ENCODE measurements around the gene RAET1E. TPM values are rescaled to one million over a fixed set of nuclear protein-coding genes. Genes with fewer than 3 reads are reported as not detected.
"Not testable (repeated sequence)": the region's sequence is repeated elsewhere in the genome, so short reads cannot be mapped to it uniquely, and the experiment has no call there.

The RAET1E gene
- total RNA-seq, 1 donor from 2014 or later, result 0.13 TPM

- DNase-seq (ENCODE audit: low read depth in 2 of 2), result peak in 1 of 2 donors; percentile 12
Measured at GRCh38 chr6:149929422-149929821, 31.5 kb upstream of the RAET1E start.

- not testable (repeated sequence) for DNase-seq (ENCODE audit: low read depth in 2 of 2)
Measured at GRCh38 chr6:149927025-149927424, 29.1 kb upstream of the RAET1E start.

DNA sequence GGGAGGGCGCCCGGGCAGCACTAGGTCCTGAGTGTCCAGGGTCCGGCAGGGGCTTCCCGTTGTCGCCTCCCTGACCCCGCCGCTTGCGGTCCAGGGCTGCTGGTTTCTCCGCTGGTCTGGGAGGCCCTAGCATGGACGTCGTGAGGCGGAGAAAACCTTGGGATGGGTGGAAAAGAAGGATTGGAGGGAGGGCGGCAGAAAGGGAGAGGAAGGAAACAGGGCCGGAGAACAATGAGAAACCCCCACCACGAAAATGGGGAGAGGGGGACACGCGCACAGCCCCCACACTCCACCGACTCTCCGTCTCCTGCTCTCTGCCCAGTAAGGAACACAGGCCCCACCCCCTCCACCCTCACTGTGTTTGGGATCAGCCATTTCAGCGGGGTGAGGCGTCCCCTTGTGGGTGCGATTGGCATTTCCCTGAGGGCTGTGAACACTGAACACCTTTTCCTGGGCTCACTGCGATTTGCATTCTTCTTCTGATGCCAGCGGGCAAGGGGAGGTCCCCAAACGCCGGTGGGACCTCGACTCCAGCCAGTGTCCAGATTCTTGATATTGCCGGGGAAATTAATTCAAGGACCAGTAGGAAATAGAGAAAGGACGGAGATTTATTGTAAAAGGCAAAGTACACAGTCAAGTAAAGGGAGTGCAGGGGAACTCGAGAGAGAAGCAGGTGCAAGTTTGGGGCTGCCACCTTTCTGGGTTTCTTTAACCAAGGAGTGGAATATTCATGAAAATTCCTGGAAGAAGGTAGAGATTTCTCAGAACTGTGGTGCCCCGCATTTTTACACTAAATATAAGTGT lies 28.3 kb upstream of the RAET1E start:
- peak; percentile 43 to 76 for DNase-seq (ENCODE audit: low read depth in 2 of 2)

DNA sequence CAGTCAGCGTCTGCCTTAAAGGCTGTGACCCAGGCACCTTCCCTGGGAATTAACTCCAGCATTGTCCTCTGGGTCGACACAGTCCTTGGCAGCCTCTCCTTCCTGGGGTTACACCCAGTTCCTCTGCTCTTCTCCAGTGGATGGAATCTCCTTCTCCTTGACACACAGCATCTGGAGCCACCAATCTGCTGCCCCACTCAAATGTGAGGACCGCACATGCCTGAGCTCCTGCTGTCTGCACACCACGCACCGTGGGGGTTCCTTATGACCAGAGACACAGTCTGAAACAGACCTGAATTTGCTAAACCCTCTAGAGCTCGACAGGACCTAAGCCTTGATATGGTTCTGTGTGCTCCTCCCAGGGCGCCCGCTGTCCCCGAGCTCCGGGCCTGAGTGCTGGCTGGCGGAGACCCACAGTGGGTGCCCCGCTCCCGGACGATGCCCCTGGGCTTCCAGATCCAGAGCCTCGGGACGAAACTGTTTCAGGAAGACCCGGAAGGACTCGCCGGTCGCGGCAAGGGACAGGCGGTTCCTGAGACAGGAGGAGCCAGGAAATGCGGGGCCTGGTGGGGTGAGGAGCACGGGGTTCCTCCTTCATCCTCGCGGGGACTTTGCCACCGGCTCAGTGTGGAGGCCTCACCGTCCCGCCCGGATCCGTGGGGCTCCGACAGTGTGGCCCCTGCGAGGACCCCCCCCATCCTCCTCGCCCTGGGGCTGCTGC lies 27.5 kb upstream of the RAET1E start:
- DNase-seq (ENCODE audit: low read depth in 2 of 2), result peak in 1 of 2 donors; percentile 16

DNA sequence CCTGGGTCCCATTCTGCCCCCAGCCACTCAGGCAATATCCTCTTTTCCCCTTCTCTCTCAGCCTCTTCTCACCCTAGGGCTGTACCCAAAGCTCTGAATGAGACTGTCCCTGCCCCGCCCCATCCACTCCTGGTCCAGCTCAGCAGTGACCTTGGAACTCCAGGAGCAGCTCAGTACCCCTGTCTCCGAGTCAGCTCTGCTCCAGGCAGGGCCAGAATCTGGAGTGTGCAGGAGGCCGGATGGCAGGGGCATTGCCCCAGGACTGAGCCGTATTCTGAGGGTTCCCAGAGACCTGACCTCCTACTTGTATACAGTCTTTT lies 27.0 kb upstream of the RAET1E start:
- no peak for DNase-seq (ENCODE audit: low read depth in 2 of 2)

GRCh38 chr6:149924206-149924932 lies 26.5 kb upstream of the RAET1E start:
- DNase-seq (ENCODE audit: low read depth in 2 of 2), result no peak

GRCh38 chr6:149923327-149923986 lies 25.5 kb upstream of the RAET1E start:
- no peak for DNase-seq (ENCODE audit: low read depth in 2 of 2)

- DNase-seq (ENCODE audit: low read depth in 2 of 2), result peak; percentile 77 to 95
Measured at GRCh38 chr6:149922642-149923326, 24.9 kb upstream of the RAET1E start, which contains the start of gene RAET1G. Gene RAET1G (minus strand): TSS chr6:149923121. CDS start chr6:149923010, 111 bp downstream.

- DNase-seq (ENCODE audit: low read depth in 2 of 2), result not testable (repeated sequence)
Measured at GRCh38 chr6:149922091-149922490, 24.2 kb upstream of the RAET1E start.

GRCh38 chr6:149921361-149921760 lies 23.4 kb upstream of the RAET1E start:
- DNase-seq (ENCODE audit: low read depth in 2 of 2), result no peak

DNA sequence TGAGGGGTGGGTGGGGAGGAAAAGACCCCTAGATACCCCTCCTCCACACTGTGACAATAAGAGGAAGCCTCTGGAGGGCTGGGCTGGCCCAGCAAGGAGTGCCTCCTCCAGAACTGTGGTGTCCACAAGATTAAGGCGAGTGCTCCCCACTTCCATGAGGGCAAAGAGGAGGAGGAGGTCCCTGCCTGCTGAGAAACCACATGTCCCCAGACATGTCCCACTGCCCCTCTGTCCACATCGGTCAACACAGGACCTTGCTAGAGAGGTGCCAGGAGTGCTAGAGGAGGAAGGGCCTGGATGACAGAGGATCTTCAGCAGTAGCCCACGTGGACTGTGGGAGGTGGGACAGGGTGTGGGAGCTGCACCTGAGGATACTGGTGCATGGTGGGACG lies 21.9 kb upstream of the RAET1E start:
- DNase-seq (ENCODE audit: low read depth in 2 of 2), result no peak

GRCh38 chr6:149919126-149919833 lies 21.4 kb upstream of the RAET1E start:
- not testable (repeated sequence) for DNase-seq (ENCODE audit: low read depth in 2 of 2)

DNA sequence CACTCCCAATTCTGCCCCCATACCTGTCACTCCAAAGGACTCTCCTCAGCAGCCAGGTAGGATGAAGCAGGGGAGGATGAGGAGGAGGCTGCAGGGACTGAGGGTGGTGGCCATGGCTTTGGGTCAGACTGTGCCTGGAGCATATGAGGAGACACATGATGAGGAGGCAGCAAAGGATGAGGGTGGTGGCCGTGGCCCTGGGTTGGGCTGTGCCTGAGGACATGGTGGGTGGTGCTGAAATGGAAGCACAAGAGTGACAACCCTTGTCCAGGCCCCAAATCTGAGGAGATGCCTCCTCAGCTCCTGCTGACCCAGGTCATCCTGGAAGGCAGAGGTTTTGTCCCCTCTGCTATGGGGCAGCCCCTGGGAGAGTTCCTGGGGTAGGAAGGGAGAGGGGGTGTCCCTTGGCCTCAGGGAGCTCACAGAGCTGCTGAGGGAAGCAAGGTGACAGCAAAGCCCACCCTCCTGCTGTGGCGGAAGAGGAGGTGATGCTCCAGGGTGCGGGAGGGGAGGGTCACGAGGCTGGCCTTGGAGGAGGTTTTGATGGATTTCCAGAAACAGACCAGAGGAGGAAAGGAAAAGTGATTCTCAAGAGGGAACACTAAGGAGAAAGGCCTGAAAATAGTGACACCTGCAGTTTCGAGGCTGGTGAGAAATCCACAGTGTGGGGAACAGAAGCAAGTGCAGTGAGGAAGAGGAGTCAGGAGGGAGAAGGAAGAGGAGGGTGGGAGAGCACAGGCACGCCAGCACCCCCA lies 20.4 kb upstream of the RAET1E start:
- DNase-seq (ENCODE audit: low read depth in 2 of 2), result no peak

- no peak for DNase-seq (ENCODE audit: low read depth in 2 of 2)
Measured at GRCh38 chr6:149917679-149918078, 19.8 kb upstream of the RAET1E start.

- no peak for DNase-seq (ENCODE audit: low read depth in 2 of 2)
Measured at GRCh38 chr6:149915970-149916865, 18.3 kb upstream of the RAET1E start.

DNA sequence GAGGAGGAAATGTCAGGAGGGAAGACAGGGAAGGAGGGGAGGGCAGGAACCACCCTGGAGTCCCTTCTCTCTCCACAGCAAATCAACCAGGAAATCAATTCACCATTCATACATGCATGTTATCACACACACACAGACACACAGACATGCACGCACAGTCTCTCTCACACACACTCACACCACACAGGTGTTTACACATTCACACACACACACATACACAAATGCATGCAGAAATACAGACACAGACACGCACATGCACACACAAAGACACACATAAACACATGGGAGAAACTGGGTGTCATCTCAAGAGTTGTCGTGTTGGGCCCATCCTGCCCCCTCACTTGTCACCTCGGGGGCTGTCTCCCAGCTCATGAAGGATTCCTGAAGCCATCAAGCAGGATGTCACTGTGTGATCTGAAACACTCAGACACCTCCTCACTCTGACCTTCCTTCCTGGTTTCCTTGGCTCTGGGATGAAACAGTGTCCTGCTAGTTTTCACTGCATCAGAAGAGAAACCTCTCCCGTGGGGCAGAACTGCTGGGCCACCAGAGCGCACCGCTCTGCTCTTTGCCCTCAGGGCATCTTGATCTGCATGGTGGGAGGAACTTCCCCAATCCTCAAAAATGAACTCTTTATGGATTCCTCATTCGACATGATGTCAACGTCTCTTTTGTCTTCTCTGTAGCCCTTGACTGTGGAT lies 15.8 kb upstream of the RAET1E start:
- DNase-seq (ENCODE audit: low read depth in 2 of 2), result no peak

DNA sequence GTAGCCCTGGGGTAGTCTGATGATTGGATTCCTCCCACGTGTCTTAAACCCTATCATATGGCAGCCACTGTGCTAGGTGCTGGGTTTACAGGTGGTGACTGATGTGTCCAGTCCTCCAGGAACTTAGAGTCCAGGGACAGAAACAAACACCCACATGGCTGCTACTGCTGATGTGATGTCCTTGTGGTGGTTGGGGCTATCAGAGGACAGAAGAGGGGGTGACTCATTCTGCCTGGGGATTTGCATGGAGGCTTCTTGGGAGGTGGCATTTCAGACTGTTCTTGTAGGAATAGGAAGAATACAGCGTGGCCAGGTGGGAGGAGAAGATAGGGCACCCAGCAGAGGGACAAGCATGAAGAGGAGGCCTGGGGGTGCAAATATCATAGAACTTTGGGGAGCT lies 15.2 kb upstream of the RAET1E start:
- DNase-seq (ENCODE audit: low read depth in 2 of 2), result no peak

GRCh38 chr6:149912680-149913079 lies 14.8 kb upstream of the RAET1E start:
- not testable (repeated sequence) for DNase-seq (ENCODE audit: low read depth in 2 of 2)
